GM19025 (cell line): ENCODE data around the gene HOGA1.
"Not testable (repeated sequence)": the region's sequence is repeated elsewhere in the genome, so short reads cannot be mapped to it uniquely, and the experiment has no call there.

Source experiments
- ATAC-seq: cut with Tn5 transposase; IDR thresholded peaks from one replicate; pipeline ENCODE4 v1.9.1; 2021; ENCODE audit warnings: mild to moderate bottlenecking, low read depth, moderate library complexity; ENCODE audit not compliant: unreplicated experiment

Gene HOGA1

GRCh38 chr10:97553575-97554031, 30.6 kb upstream of the HOGA1 start:
- ATAC-seq: no peak

DNA sequence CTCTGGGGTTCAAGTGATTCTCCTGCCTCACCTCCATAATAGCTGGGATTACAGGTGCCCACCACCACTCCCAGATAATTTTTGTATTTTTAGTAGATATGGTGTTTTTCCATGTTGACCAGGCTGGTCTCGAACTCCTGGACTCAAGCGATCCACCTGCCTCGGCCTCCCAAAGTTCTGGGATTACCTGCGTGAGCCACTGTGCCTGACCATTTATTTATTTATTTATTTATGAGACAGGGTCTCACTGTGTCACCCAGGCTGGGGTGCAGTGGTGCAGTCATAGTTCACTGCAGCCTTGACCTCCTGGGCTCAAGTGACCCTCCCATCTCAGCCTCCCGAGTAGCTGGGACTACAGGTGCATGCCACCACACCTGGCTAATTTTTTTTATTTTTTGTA, 29.9 kb upstream of the HOGA1 start:
- ATAC-seq: not testable (repeated sequence)

GRCh38 chr10:97555541-97555940, 28.6 kb upstream of the HOGA1 start:
- ATAC-seq: not testable (repeated sequence)

GRCh38 chr10:97560731-97561381, 23.3 kb upstream of the HOGA1 start:
- not testable (repeated sequence) for ATAC-seq

DNA sequence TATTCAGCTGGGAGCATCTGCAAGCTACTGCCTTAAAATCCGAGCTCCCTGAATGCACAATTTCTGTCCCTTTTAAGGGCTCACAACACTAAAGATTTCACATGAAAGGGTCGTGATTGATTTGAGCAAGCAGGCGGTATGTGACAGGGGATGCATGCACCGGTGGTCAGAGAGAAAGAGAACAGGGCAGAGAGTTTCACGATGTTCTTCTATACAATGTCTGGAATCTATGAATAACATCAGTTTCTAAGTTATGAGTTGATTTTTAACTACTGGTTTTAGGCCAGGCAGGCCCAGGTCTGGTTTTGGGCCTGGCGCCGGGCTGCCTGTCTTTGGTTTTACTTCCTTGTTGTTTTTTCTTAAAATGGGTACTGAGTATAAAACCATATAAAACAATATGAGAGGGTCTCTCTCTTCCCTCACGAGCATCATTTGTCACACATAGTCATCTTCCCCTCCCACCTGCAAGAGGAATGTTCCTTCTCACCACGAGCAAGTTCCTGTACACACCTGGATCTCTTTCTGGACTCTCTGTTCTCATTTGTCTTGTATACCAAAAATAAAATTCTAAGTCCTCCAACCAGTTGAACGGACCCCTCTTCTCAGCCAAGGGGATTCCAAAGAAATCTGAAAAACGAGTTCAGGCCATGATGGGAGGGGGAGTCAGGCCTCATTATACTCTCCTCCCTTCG, 22.7 kb upstream of the HOGA1 start:
- not testable (repeated sequence) for ATAC-seq

GRCh38 chr10:97562329-97562728, 21.9 kb upstream of the HOGA1 start:
- not testable (repeated sequence) for ATAC-seq

GRCh38 chr10:97563337-97563736, 20.9 kb upstream of the HOGA1 start:
- no peak for ATAC-seq

GRCh38 chr10:97564776-97565175, 19.4 kb upstream of the HOGA1 start:
- no peak for ATAC-seq

DNA sequence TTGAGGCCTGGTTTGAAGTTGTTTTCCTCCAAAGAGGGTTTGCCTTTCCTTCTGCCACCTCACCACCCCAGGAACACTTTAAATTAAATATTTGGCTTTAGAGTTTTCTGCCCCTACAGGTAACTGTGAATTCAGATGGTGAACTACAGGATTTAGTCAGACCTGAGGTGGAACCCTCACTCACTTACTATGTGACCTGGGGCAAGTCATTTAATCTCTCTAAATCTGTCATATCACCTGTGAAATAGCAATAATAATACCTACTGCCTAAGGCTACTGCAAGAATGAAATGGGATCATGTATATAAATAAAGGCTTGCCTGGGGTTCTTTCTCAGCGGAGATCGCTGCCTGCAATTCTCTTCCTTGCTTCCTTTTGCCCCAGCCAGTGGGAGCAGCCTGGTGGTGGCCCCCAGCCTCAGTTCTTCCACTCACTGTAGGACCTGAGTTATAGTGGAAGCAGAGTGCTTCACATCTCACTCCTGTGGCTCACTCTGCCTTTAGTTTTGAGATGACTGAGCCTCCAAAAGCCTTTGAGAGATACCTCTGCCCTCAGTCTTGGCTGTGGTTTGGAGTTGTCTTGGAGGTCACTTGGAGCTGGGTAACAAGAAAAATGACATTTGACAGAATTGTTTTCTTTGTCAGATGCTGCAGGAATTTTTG, 17.7 kb upstream of the HOGA1 start:
- ATAC-seq: no peak

DNA sequence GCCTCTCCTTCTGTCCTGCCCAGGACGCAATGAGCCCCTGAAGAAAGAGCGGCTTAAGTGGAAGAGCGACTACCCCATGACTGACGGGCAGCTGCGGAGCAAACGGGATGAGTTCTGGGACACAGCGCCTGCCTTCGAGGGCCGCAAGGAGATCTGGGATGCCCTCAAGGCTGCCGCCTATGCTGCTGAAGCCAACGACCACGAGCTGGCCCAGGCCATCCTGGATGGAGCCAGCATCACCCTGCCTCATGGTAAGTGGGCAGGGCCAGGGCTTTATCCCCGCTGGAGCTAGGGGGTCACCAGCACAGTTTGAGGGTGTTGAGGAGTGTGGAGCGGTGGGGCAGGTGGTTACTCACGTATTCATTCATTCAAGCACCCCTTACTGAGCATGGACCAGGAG, 16.3 kb upstream of the HOGA1 start:
- ATAC-seq: no peak

DNA sequence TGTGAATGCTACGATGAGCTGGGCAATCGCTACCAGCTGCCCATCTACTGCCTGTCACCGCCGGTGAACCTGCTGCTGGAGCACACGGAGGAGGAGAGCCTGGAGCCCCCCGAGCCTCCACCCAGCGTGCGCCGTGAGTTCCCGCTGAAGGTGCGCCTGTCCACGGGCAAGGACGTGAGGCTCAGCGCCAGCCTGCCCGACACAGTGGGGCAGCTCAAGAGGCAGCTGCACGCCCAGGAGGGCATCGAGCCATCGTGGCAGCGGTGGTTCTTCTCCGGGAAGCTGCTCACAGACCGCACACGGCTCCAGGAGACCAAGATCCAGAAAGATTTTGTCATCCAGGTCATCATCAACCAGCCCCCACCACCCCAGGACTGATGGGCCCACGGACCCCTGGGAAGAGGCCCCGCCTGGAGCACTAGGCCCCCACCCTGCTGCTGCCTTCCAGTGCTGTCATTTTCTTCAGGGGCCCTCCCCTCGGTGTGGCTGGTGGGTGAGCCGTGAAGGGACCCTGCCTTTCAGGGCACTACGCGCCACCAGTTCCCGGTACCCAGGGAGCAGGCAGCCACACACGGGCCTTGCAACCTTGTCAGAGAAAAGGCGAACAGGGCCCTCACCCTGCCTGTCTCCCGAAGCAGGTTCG, 13.9 kb upstream of the HOGA1 start:
- no peak for ATAC-seq

- no peak for ATAC-seq
Measured at GRCh38 chr10:97570789-97571471, 13.3 kb upstream of the HOGA1 start.

DNA sequence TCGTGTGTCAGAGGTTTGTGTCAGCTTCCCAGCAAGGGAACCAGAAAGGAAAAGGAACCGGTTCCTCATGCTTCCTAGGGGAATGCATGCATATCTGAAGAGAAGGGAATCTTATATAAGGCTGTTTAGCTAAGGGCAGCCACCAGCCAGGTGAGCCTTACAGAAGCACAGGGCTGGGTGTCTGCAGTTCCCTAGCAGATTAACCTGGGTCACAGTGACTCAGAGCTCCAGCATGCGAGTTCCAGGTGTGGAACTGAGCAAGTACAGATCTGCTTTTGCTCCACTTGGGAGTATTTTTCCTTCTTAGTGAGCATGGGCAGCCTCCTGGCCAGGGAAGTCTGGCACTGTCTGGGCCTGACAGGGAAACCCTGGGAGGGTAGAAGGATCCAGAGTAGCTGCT, 12.6 kb upstream of the HOGA1 start:
- ATAC-seq: no peak

DNA sequence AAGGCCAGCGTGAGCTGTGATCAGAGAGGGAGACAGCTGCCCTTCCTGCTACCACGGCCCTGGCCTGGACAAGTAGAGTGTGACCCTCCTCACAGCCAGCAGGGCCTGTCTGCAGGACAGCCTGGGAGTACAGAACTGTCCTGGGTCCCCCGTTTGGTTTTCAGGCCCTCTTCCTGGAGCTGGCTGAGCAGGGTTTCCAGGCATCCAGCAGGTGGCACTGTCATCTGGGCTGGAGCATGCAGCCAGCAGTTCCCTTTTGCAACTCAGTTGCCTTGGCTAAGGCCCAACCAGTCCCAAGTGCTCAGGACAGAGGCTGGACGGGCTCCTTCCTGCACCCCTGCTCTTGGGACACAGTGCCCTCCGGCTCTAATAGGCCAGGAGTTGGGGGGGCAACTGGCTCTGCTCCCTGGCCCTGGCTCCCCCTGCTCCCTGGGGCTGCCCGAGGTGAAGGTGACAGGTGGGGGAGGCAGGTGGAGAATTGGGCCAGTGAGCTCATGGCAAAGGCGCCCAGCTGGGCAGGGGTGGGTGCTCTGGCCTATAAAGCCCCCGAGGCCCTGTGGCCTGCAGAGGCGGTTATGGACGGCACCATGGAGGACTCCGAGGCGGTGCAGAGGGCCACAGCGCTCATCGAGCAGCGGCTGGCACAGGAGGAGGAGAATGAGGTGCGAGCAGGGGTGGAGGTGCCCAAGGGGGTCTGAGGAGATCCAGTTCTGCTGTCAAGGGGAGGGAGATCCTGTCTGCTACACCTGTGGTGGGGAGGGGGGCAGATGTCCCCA, 11.8 kb upstream of the HOGA1 start, which contains the start of gene ANKRD2:
ANKRD2 (plus strand) TSS at position 566 of the 776 bp plus-strand sequence; CDS start at position 576, 10 bp downstream.
- ATAC-seq: no peak

GRCh38 chr10:97573021-97573420, 11.2 kb upstream of the HOGA1 start:
- ATAC-seq: no peak

DNA sequence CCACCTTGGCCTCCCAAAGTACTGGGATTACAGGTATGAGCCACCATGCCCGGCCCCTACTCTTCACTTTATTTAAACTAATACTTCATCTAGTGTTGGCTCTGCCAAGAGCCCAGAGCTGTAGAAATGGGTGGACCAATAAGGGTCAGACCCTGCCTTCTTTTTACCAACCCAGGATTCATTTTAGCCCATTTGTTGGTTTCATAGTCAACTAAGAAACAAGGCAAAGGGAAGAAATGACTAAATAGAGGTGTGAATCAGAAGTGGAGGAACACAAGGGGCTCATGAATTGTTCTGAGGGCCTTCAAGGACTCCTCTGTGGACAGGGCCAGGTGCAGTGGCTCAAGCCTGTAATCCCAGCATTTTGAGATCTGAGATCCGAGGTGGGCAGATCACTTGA, 10.5 kb upstream of the HOGA1 start:
- ATAC-seq: no peak

DNA sequence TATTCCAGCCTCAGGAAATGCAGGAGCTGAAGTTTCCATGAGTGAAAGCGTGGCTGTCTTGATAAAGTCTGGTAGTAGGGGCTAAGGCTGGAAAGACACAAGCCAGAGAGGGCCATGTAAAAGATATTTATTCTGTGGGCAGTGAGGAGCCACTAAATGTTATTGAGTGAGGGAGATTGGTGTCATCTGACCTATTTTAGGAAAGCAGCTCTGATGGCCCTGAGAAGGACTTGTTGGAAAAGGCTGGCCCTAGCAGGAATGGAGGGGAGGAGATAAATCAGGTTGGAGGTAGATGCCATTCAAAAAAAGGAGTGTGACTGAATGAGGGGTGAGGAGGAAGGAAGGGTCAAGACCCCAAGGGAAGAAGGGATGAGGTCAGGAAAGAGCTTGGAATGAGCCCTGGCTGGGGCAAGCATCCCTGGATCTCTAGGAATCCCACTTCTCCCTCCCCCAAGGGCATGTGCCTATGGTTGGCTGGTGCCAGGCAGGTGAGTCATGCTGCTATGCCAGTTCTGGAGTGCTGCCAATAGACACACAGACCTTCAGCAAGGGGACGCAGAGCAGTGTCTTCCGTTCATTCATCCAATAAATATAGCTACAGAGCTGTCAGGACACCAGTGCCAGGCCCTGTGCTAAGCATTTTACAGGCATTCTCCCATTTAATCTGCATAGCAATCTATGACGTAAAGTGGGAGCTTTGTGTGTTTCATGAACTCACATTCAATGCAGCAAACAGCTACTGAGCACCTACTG, 9.6 kb upstream of the HOGA1 start:
- no peak for ATAC-seq

DNA sequence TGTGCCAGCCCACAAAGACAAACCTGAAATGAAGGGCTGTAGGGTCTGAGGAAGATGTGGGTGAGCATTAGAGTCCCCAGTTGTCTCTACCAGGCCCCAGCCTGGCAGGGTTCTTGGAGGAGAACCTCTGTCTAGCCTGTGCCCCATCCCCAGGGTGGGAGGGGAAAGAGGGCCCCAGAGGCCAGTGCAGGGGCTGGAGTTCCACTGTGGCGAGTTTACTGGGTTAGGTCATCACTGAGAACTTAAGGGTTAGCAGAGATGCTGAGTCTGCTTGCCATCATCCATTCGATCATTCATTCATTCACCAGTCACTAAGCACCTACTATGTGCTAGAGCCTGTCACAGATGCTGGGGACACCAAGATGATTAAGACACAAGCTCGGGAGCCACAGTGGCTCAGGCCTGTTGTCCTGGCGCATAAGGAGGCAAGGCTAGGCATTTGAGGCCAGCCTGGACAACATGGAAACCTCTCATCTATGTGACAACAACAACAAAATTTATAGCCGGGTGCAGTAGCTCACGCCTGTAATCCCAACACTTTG, 9.0 kb upstream of the HOGA1 start:
- ATAC-seq: no peak

- ATAC-seq: not testable (repeated sequence)
Measured at GRCh38 chr10:97576487-97576886, 7.7 kb upstream of the HOGA1 start.
